Measurements from ENCODE around the gene CLDN9. TPM values are rescaled to one million over a fixed set of nuclear protein-coding genes. Genes with fewer than 3 reads are reported as not detected.

Gene CLDN9
- polyA plus RNA-seq, 2 of the 4 experiments (the other 2 are of a cell fraction), result 0.03 to 0.06 TPM

DNA sequence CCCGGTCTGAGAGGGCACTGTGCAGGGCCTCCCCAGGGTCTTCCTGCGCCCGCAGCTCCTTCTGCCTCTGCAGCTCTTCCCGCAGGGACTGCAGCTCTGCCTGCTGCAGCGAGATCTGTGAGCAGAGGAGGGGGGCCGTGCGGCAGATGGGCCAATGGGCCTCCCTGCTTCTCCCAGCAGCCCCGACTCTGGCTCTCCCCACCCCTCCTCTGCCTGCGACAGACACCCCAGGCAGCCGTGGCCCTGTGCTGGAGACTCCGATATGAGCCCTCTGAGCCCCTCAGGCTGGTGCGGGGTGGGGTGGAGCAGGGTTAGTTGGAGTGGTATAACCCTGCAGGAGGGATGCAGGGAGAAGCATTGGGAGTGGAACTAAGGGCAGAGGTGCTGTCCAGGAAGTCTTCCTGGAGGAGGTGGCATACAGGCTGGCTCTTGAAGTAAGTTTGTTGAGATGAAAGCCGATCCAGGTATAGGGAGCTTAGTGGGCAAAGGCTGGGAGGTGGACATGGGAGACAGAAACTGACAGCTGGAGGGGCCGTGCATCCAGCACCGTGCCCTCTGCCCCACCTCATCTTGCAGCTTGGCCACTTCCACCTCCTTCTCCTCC lies 16.1 kb downstream of the CLDN9 start:
- DNase-seq (ENCODE audit: low read depth in 1 of 2, low spot score in 1 of 2), result no peak
- Histone ChIP-seq H3K9me3 (no peaks in the 10 kb centered on the region), H3K27ac (peak overlapping the region in 1 of 2 experiments; percentile 32; a peak in 1 of 6 replicates), H3K4me1 (peaks cover 18% of the 10 kb centered on the region), H3K4me2 (peak overlapping the region; percentile 76), H3K4me3 (no peak overlapping the region)
- ChIA-PET POLR2A (interaction anchor here (1.2 to 2.0 kb wide), 3 partner anchors 9 to 129 kb away, joined by 4 to 13 read pairs (median 7); partner anchors contain the start of gene TNFRSF12A), CTCF (interaction anchor here (0.6 to 11.0 kb wide), 14 partner anchors 10 to 543 kb away, joined by 3 to 214 read pairs (median 6); partner anchors contain the start of genes BICDL2, CLDN6, CLDN9 and TNFRSF12A)
- TF ChIP-seq KDM5A (IDR thresholded peaks at IDR 0.05), result no peak
- TF ChIP-seq FOSL2 (IDR thresholded peaks at IDR 0.05), result no peak
- no peak for TF ChIP-seq FOSL2 (CRISPR knock-in tag; IDR thresholded peaks at IDR 0.05)
- TF ChIP-seq JUNB (IDR thresholded peaks at IDR 0.05), result no peak
- peak; percentile 96 for TF ChIP-seq ZFP36 (IDR thresholded peaks at IDR 0.05; ENCODE audit: borderline replicate concordance, partially characterized antibody)
- peak; percentile 43; the same call in 1 of the 2 replicates for TF ChIP-seq POLR2AphosphoS2 (conservative IDR thresholded peaks at IDR 0.05; ENCODE audit: low read length)
- TF ChIP-seq CBX8 (IDR thresholded peaks at IDR 0.05), result no peak
- TF ChIP-seq, protein P1, sequence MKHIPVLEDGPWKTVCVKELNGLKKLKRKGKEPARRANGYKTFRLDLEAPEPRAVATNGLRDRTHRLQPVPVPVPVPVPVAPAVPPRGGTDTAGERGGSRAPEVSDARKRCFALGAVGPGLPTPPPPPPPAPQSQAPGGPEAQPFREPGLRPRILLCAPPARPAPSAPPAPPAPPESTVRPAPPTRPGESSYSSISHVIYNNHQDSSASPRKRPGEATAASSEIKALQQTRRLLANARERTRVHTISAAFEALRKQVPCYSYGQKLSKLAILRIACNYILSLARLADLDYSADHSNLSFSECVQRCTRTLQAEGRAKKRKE (CRISPR knock-in tag; IDR thresholded peaks at IDR 0.05; ENCODE audit: low read depth), result no peak
- TF ChIP-seq, protein P2, sequence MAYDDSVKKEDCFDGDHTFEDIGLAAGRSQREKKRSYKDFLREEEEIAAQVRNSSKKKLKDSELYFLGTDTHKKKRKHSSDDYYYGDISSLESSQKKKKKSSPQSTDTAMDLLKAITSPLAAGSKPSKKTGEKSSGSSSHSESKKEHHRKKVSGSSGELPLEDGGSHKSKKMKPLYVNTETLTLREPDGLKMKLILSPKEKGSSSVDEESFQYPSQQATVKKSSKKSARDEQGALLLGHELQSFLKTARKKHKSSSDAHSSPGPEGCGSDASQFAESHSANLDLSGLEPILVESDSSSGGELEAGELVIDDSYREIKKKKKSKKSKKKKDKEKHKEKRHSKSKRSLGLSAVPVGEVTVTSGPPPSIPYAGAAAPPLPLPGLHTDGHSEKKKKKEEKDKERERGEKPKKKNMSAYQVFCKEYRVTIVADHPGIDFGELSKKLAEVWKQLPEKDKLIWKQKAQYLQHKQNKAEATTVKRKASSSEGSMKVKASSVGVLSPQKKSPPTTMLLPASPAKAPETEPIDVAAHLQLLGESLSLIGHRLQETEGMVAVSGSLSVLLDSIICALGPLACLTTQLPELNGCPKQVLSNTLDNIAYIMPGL (CRISPR knock-in tag; IDR thresholded peaks at IDR 0.05; ENCODE audit: borderline replicate concordance), result 0 out of 2 replicates have a peak, but pooled peaks have one; percentile 1
- no peak for TF ChIP-seq CBX2 (IDR thresholded peaks at IDR 0.05; ENCODE audit: borderline replicate concordance, low read depth)
- TF ChIP-seq, protein P3, sequence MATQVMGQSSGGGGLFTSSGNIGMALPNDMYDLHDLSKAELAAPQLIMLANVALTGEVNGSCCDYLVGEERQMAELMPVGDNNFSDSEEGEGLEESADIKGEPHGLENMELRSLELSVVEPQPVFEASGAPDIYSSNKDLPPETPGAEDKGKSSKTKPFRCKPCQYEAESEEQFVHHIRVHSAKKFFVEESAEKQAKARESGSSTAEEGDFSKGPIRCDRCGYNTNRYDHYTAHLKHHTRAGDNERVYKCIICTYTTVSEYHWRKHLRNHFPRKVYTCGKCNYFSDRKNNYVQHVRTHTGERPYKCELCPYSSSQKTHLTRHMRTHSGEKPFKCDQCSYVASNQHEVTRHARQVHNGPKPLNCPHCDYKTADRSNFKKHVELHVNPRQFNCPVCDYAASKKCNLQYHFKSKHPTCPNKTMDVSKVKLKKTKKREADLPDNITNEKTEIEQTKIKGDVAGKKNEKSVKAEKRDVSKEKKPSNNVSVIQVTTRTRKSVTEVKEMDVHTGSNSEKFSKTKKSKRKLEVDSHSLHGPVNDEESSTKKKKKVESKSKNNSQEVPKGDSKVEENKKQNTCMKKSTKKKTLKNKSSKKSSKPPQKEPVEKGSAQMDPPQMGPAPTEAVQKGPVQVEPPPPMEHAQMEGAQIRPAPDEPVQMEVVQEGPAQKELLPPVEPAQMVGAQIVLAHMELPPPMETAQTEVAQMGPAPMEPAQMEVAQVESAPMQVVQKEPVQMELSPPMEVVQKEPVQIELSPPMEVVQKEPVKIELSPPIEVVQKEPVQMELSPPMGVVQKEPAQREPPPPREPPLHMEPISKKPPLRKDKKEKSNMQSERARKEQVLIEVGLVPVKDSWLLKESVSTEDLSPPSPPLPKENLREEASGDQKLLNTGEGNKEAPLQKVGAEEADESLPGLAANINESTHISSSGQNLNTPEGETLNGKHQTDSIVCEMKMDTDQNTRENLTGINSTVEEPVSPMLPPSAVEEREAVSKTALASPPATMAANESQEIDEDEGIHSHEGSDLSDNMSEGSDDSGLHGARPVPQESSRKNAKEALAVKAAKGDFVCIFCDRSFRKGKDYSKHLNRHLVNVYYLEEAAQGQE (IDR thresholded peaks at IDR 0.05), result no peak
- FAIRE-seq, result no peak
- no peak for ATAC-seq
- 75% methylated on average over 9 of the region's 15 CpGs for WGBS (ENCODE audit: missing lambda C conversion rate)

DNA sequence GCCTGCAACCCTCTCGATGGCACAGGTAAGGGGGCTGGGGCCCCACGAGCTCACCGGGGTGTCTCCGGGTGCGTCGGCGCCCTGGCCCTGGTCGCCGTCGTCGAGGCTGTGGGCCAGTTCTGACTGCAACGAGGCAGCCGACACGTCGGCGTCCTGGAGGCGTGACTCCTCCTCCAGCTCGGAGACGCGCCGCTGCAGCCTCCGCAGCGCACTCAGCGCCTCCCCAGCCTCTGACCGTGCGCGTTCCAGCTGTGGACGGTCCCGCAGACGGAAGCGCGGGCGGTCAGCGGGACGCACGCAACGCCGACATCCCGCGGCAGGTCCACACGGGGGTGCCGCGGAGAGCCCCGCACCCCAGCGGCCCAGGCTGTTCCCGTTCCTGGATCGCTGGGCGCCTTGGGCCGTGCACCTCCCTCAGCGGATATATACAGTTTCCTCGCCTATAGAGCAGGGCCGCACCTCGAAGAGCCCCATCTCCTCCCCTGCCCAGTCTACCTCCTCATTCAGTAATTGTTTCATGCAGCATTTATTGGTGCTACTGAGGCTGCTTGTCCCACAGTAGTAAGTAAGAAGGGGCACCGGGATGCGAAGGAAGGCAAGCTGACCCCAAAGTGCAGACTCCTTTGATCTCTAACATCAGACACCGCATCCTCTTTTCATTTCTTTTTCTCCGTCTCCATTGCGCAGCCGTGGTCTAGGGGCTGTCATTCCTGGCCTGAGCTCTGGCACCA lies 16.9 kb downstream of the CLDN9 start:
- H3K4me1 ChIP-seq, result peaks cover 15% of the 10 kb centered on the region
- POLR2A ChIA-PET, result interaction anchor here (2.0 to 3.8 kb wide), 3 partner anchors 9 to 26 kb away, joined by 7 to 40 read pairs (median 13); partner anchors contain the start of gene TNFRSF12A
- no peak for ATAC-seq
- CTCF ChIA-PET, result interaction anchor here (1.3 to 11.0 kb wide), 11 partner anchors 10 to 113 kb away, joined by 3 to 214 read pairs (median 20); partner anchors contain the start of genes BICDL2, CLDN6, CLDN9 and TNFRSF12A
- H3K9me3 ChIP-seq, result no peaks in the 10 kb centered on the region
- DNase-seq (ENCODE audit: low read depth in 1 of 2, low spot score in 1 of 2), result no peak
- FAIRE-seq, result no peak
- TF ChIP-seq MAFK (IDR thresholded peaks at IDR 0.05; ENCODE audit: partially characterized antibody) (no peak), POLR2AphosphoS2 (conservative IDR thresholded peaks at IDR 0.05; ENCODE audit: low read length) (peak; percentile 40)
- no peak overlapping the region for H3K4me2 ChIP-seq
- 92% methylated on average over 56 of the region's 59 CpGs for WGBS (ENCODE audit: missing lambda C conversion rate)
- H3K4me3 ChIP-seq, result no peak overlapping the region
- H3K27ac ChIP-seq, result no peak overlapping the region

All from A549 (cell line).